Right lobe of liver (tissue), 6 donors: Measurements from ENCODE around the gene RING1. TPM values are rescaled to one million over a fixed set of nuclear protein-coding genes. Genes with fewer than 3 reads are reported as not detected.
A peak's percentile ranks its signal among the peaks of the same experiment; 100 is the strongest.

ENCODE experiments used
- ATAC-seq, 4 donors: fragments of 200-7000 bp; cut with Tn5 transposase; one replicate each; pipeline ENCODE4 v1.9.1; 2020; ENCODE audit warnings: mild to moderate bottlenecking in 4 of 4, moderate library complexity in 4 of 4
- DNase-seq, 3 donors: peaks; one replicate each; pipeline ENCODE4 v3.0.0-alpha.2; 2020
- H3K27ac ChIP-seq, 3 donors: fragments of 200-600 bp; one replicate each; pipeline ENCODE4 v1.8.0; 2022
- H3K27me3 ChIP-seq, 2 donors: fragments of 200-600 bp; one replicate each; pipeline ENCODE4 v1.8.0; 2022
- H3K36me3 ChIP-seq, 4 donors: fragments of 200-600 bp; sonication (generic) in 1 of 4; one replicate each; pipeline versions ENCODE4 v1.5.1 to v1.8.0; 2017 to 2022; ENCODE audit warnings: control low read depth in 1 of 4
- H3K4me1 ChIP-seq, 4 donors: fragments of 200-600 bp; sonication (generic) in 1 of 4; one replicate each; pipeline versions ENCODE4 v1.5.1 to v1.8.0; 2017 to 2022; ENCODE audit warnings: control low read depth in 1 of 4
- H3K4me3 ChIP-seq, 3 donors: fragments of 200-600 bp; one replicate each; pipeline ENCODE4 v1.8.0; 2022
- H3K9me3 ChIP-seq, 4 donors: fragments of 200-600 bp; sonication (generic) in 1 of 4; one replicate each; pipeline versions ENCODE4 v1.5.1 to v1.8.0; 2017 to 2022; ENCODE audit warnings: control low read depth in 1 of 4
- POLR2A ChIP-seq: fragments of 450-650 bp; IDR thresholded peaks from one replicate; pipeline ENCODE4 v1.6.1; 2017; ENCODE audit warnings: antibody characterized with exemption, mild to moderate bottlenecking
- WGBS: methylation state at CpG from one replicate; pipeline ENCODE4 v1.1.6; 2018; ENCODE audit warnings: low coverage, low lambda C conversion rate; ENCODE audit not compliant: insufficient coverage; ENCODE audit errors: missing lambda C conversion rate; 5-methylcytosine and 5-hydroxymethylcytosine counted together
- intact Hi-C, 2 donors: fragments of 100-400 bp; cut with DNase I; formaldehyde crosslinking; loops; one replicate each; pipeline versions ENCODE4 v1.11.2 to v1.14.1; 2022
- long read RNA-seq: library from polyadenylated mRNA; unstranded; transcript quantifications from one replicate; pipeline ENCODE4 v2.0.0, GENCODE V29; 2019
- total RNA-seq, 6 experiments: library from RNA; depleted of rRNA in 2 of 6; stranded (reverse); fragments of >200 nt in 2 of 6; fragmentation: NEBNext Ultra II Directional in 3 of 6; extraction: Animal tissue kit (Norgen Biotek cat#: 25700) in 3 of 6; gene quantifications; one replicate each; pipeline versions ENCODE4 v1.1.0 to v1.2.4, GENCODE V29; 2016 to 2023
- TF ChIP-seq, protein P1 (sequence below), 4 donors: fragments of 200-600 bp in 3 of 4; fragments of 450-650 bp in 1 of 4; IDR thresholded peaks; one replicate each; pipeline versions ENCODE4 v1.5.1 to v1.8.0; 2016 to 2022; ENCODE audit warnings: antibody characterized with exemption in 4 of 4, mild to moderate bottlenecking in 2 of 4
- donor health status: DM: no; HTN: yes; CAD: no.
- donor health status: DM: no; HTN: no; CAD: no.
- donor health status: DM: no; HTN: no; CAD: no.
- donor health status: DM: no; HTN: yes; CAD: no.
- donor health status: DM: no; HTN: yes; CAD: no.

RING1 gene
- 10 to 100 TPM in 4 of 6 experiments, 1 to 10 TPM in 2; 7.5 to 21.3 (median 19.7) TPM for total RNA-seq
- long read RNA-seq, partial matches to known transcripts: 1 of 1 reads
- long read RNA-seq, other reads (novel, unspliced or antisense): 0 of 1 reads

DNA sequence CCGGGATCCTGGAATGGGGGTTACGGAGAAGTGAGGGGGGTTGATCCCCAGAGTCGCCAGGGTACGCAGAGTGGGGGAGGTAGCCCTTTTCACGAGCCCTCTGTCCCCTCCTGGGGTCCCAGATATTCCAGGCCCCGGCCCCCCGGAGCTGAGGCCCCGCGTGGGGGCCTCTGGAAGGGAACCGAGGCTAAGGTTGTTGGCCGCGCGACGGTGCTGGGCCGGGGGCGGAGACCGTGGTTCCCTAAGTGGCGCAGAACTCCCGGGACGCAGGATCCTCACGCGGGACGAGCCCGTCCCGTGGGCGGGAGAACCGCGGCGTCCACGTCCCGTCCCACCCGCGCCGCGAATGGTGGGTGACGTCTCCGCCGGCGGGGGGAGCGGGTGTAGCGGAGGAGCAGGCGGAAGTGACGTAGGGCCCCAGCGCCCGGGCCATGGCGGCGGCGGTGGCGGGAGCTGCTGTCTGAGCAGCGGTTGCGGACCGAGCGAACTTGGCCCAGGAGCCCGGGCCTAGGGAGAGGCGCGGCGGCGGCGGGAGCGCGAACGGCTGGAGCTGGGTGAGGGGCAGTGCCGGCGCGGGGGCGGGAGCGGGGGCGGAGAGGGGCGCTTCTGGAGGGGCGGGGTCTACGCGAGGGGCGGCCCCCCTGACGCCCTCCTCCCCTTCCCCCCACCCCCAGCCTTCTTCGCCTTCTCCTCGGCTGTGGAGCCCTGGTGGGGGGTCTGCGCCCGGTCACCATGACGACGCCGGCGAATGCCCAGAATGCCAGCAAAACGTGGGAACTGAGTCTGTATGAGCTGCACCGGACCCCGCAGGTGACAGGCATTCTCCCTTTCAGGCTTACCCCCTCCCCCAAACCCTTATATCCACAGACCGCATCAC, at the start of gene RING1:
Gene RING1, plus strand, starts transcription at position 410 of the 877 bp plus-strand sequence. Its CDS starts 323 bp downstream, at position 733.
- Histone ChIP-seq H3K4me1 (peaks cover 0 to 32% (median 5%) of the 10 kb centered on the region in 4 donors), H3K36me3 (peaks cover 0 to 17% (median 7%) of the 10 kb centered on the region in 4 donors), H3K27me3 (no peaks in the 10 kb centered on the region), H3K4me3 (peak within 1 kb of the TSS; percentile 86 to 94 (median 92)), H3K27ac (peak within 1 kb of the TSS; percentile 86 to 91 (median 89)), H3K9me3 (no peaks in the 10 kb centered on the region)
- peak; percentile 88 to 90 (median 89) for DNase-seq
- 0% methylated on average over 4 of the region's 86 CpGs for WGBS
- ATAC-seq: peak; percentile 64 to 75 (median 69)
- intact Hi-C loops: no loop called here
- TF ChIP-seq, protein P1, sequence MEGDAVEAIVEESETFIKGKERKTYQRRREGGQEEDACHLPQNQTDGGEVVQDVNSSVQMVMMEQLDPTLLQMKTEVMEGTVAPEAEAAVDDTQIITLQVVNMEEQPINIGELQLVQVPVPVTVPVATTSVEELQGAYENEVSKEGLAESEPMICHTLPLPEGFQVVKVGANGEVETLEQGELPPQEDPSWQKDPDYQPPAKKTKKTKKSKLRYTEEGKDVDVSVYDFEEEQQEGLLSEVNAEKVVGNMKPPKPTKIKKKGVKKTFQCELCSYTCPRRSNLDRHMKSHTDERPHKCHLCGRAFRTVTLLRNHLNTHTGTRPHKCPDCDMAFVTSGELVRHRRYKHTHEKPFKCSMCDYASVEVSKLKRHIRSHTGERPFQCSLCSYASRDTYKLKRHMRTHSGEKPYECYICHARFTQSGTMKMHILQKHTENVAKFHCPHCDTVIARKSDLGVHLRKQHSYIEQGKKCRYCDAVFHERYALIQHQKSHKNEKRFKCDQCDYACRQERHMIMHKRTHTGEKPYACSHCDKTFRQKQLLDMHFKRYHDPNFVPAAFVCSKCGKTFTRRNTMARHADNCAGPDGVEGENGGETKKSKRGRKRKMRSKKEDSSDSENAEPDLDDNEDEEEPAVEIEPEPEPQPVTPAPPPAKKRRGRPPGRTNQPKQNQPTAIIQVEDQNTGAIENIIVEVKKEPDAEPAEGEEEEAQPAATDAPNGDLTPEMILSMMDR (IDR thresholded peaks at IDR 0.05): no peak
- peak; percentile 92 for TF ChIP-seq POLR2A

DNA sequence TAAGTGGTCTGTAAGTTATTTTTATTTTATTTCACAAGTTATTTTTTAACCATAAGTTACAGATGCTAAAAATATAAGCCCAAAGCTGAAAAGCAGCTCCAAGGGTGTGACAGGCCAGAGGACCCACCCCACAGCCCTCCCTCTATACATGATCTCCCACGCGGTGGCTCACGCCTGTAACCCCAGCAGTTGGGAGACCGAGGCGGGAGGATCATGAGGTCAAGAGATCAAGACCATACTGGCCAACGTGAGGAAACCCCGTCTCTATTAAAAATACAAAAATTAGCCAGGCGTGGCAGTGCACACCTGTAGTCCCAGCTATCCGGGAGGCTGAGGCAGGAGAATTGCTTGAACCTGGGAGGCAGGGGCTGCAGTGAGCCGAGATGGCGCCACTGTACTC, 48.2 kb upstream of the RING1 start:
- H3K27me3 ChIP-seq: no peaks in the 10 kb centered on the region
- no peak for TF ChIP-seq POLR2A
- TF ChIP-seq, protein P1 (IDR thresholded peaks at IDR 0.05): no peak
- H3K9me3 ChIP-seq: no peaks in the 10 kb centered on the region
- no peaks in the 10 kb centered on the region for H3K36me3 ChIP-seq
- 82% methylated on average over 7 of the region's 11 CpGs for WGBS
- intact Hi-C loops: loop anchor here in 1 of 2 donors (10.0 kb wide), 1 partner anchor 85 kb away; no protein-coding TSS in a partner anchor
- ATAC-seq (no peak), DNase-seq (no peak)
- H3K27ac ChIP-seq: no peak overlapping the region
- H3K4me1 ChIP-seq: peaks cover 0 to 4% (median 0%) of the 10 kb centered on the region in 4 donors
- H3K4me3 ChIP-seq: no peak overlapping the region

DNA sequence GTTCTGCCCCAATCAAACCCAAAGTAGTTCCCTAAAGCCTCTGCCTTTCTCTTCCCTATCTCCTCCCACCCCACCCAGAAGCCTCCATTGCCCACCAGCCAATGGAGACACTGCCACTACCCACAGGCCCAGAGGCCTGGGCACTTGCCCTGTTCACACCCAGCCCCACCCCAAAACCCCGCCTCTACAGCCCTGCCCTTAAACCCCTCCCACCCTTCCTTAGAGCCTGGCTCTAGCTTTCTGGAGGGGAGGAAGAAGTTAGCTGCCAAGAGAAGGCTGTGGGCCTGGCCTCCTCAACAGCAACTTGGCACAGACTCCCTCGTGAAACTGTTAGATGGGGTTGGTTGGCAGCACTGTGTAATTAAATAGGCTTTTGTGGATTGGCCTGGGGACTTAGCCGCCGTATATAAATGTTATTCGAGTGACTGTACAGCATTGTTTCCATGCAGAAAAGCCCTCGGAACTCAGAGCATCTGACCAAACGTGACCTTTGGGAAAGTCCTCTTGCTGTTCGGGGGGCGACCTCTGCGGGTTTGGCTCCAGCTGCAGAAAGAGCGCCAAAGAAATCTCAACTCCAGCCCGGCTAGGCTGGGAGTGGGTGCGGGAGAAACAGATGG, 47.5 kb upstream of the RING1 start:
- TF ChIP-seq, protein P1 (IDR thresholded peaks at IDR 0.05): no peak
- TF ChIP-seq POLR2A: no peak
- peaks cover 0 to 4% (median 0%) of the 10 kb centered on the region in 4 donors for H3K4me1 ChIP-seq
- 25% methylated on average over 10 of the region's 13 CpGs for WGBS
- DNase-seq (no peak), ATAC-seq (peak; percentile 12 to 26 (median 22))
- no peaks in the 10 kb centered on the region for H3K9me3 ChIP-seq
- no peaks in the 10 kb centered on the region for H3K27me3 ChIP-seq
- H3K36me3 ChIP-seq: no peaks in the 10 kb centered on the region
- intact Hi-C loops: loop anchor here in 1 of 2 donors (10.0 kb wide), 1 partner anchor 84 kb away; no protein-coding TSS in a partner anchor
- H3K27ac ChIP-seq: no peak overlapping the region
- H3K4me3 ChIP-seq: no peak overlapping the region

DNA sequence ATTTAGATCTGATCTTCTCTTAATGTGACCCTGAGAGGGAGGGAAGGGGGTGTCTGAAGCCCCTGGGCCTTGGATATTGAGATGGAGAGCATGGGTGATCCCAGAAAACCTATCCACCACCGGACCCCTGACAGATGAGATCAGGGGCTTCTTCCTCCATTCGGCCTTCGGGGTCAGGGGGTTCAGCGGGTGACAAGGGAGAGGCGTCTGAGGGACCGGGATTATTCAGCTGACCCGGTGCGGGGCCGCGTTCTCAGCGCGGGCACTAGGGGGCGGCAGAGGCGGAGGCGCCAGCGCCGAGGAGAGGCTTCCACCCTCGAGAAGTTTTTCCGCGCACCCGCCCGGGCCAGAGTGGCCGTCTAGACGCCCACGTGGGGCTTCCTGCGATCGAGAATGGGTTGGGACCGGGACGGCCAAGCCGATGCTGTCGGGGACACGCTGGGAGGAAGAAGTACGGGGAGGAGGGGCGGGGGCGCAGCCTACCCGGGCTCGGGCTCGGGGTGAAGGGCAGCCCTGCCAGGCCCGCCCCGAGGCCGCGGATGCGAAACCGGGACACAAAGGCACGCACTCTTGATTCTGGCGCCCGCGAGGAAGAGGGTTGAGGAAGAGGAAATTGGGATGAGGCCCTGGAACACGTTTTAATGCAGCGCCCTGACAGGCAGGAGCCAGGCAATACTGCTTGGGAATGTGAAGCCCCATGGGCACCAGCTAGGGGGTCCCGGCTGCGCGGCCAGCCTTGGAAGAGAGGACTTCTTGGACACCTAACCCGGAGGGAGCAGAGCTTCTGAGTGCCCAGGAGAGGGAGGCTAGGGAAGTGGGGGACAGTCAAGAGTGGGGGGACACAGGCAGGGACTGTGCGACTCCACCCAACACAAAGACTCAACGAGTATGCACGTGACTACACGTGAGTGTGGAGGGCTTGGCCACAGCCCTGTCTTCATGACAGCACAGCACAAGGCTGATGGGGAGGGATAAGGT, 46.7 kb upstream of the RING1 start:
- Histone ChIP-seq H3K4me1 (peaks cover 0 to 4% (median 0%) of the 10 kb centered on the region in 4 donors), H3K9me3 (no peaks in the 10 kb centered on the region), H3K36me3 (no peaks in the 10 kb centered on the region), H3K4me3 (peak overlapping the region; percentile 42 to 52 (median 42)), H3K27ac (peak overlapping the region in 1 of 3 donors; percentile 16), H3K27me3 (no peaks in the 10 kb centered on the region)
- ATAC-seq (peak; percentile 93 to 99 (median 98)), DNase-seq (peak; percentile 82 to 86 (median 83))
- 7% methylated on average over 6 of the region's 58 CpGs for WGBS
- intact Hi-C loops: loop anchor here in 1 of 2 donors (10.0 kb wide), 1 partner anchor 83 kb away; no protein-coding TSS in a partner anchor
- no peak for TF ChIP-seq POLR2A
- TF ChIP-seq, protein P1 (IDR thresholded peaks at IDR 0.05): peak; percentile 90 to 94 (median 92)
